ENCODE measurements around the gene TRIP11.

The TRIP11 gene

DNA sequence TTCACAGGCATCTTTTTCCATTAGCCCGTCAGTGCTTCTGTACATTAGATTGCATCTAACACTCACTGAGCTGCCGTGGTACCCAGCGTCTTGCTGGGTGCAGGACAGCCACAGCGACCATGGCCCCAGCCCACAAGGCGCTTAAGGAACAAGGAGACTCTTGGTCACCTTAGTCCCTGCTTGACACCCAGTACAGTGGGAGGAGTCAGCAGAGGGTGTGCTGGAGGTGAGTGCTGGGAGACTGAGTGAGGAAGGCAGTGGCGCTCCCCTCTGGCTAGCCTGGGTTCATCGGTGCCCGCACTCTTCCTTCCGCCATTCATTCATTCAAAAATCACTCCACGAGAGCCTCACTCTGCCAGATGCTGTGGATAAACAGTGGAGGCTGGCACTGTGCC is 114.1 kb downstream of the TRIP11 start:
- DNase-seq = no peak

DNA sequence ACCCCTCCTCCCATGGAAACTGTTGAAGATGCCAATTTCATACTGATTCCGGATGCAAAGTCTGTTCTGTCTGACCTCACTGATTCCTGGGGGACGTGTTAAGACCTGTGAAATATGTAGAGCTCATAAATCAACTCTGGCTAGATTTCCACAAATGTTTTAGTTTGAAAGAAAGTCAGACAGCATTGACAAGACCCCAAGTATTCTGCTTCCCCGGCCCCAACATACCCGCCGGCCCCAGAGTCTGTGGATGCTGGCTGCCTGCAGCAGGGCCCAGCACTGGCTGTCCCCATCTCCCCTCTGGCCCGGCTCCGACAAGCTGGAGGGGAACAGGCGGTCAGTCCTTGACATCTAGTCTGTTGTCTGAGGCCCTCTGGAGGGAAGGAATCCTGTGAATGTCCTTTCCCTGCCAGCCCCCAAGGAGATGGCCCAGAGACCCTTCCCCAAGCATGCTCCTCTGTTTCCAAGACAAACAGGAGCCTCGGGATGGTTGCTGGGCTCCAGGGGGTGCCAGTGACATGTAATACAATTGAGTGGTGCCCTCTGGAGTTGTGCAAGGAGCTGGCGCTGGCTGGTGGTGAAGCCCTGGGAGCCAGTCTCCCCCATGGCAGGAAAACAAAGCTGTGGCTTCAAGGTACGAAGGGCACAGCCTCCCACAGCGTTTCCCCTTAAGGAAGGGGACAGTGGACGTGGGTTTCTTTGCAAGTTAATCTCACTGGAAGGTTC is 114.7 kb downstream of the TRIP11 start:
- DNase-seq = peak in 1 of 58 donors; percentile 33

DNA sequence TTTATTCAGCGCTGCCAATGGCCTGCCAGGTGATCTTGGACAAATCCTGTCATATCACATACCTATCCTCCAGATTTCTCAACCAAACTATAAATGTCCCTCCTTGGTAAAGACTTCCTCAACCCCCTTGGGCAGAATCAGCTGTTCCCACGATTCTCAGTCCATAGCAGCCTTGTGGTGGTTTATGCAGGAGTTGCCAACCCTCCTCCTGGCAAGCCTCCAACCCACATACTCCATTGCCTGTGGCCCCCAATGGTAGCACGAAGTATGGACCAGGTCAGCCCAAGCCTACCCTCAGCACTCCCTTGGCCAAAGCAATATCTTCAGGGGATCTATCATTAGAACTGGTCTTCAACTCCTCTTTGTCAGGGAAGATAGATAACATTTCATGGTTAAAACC is 119.3 kb downstream of the TRIP11 start:
- no peak for DNase-seq

DNA sequence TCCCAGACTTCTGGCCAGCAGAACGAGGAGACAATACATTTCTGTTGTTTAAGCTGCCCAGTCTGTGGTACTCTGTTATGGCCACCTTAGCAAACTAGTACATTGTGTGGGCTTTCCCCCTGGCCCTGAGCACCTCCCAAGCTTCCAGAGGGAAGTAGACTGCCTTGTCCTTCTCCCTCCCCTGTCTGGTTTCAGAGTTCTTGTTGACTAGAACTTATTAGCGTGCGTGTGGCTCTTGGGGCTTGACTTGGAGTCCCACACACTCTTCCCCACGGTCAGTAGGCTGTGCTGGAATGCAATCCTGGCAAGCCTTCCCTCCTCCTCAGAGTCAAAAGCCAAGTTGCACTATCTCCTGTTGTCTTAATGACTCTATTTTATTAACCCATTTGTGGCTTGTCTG is 120.0 kb downstream of the TRIP11 start:
- DNase-seq = no peak

DNA sequence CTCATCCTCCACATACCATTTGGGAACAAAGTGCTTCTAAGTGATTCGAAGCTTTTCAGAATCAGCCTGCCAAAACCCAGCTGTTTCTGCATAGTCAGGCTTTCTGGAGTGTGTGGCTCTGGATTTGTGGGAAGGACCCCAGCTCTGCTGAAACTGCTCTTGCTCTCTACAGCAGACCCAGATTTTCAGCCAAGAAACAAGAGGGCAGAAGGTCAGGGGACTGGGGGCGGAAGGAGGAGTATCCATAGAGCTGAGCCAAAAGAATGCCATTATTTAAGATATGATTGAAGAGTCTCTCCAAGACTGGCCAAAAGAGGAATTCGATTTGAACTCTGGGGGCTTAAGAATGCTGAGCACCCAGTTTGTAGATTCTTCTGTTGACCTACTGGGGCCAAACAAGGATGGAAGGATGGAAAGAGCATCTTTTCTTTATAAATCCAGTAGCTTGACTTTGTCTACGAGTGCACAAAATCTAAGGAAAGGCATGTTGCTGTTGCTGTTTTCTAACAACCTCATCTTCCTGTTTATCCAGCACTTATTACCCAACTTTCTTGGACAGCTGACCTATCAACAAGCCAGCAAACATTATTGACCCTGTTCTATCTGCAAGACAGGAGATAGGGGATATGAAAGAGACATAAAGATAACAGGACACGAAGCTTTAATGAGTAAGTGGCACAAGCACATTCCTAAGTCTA is 121.5 kb downstream of the TRIP11 start:
- no peak for DNase-seq
